Upper lobe of left lung (tissue), 4 donors: ENCODE measurements around the gene THBS2.

Experiments
- EP300 ChIP-seq, 4 donors: sonication (generic); formaldehyde crosslinking; IDR thresholded peaks; one replicate each; pipeline ENCODE4 v1.5.1; 2017; ENCODE audit warnings: antibody characterized with exemption in 4 of 4, control low read depth in 2 of 4
- POLR2A ChIP-seq, 4 donors: fragments of 450-650 bp; IDR thresholded peaks; one replicate each; pipeline ENCODE4 v1.5.1; 2016 to 2017; ENCODE audit warnings: antibody characterized with exemption in 4 of 4, mild to moderate bottlenecking in 2 of 4
- POLR2AphosphoS5 ChIP-seq, 2 donors: sonication (generic); formaldehyde crosslinking; IDR thresholded peaks; one replicate each; pipeline ENCODE4 v1.5.1; 2017; ENCODE audit warnings: antibody characterized with exemption in 2 of 2
- TF ChIP-seq, protein P1 (sequence below), 6 experiments: fragments of 450-650 bp in 4 of 6; fragments of 200-600 bp in 2 of 6; sonication (generic) in 2 of 6; IDR thresholded peaks; one replicate each; pipeline ENCODE4 v1.5.1; 2016 to 2019; ENCODE audit warnings: antibody characterized with exemption in 6 of 6

DNA sequence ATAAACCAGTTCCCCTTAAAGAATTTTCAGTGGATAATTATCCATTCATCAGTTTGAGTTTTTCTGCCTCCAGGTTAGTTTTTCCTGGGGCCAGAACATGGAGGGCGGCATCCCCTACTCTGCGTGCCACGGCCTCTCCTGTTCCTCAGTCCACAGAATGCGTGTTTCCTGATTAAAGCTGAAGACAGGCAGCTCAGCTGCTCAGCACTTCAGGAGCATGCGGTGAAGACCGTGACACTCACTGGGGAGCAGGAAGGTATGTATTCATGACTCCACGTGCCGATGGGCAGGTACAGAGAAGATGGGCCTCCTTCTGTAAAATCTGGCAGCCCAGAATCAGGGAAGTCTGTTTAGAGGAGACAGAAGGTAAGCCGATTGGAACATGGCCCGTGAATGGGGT, 2.0 kb upstream of the THBS2 start:
- TF ChIP-seq POLR2A (IDR thresholded peaks at IDR 0.05) (no peak), EP300 (IDR thresholded peaks at IDR 0.05) (no peak), POLR2AphosphoS5 (IDR thresholded peaks at IDR 0.05) (no peak)
- TF ChIP-seq, protein P1, sequence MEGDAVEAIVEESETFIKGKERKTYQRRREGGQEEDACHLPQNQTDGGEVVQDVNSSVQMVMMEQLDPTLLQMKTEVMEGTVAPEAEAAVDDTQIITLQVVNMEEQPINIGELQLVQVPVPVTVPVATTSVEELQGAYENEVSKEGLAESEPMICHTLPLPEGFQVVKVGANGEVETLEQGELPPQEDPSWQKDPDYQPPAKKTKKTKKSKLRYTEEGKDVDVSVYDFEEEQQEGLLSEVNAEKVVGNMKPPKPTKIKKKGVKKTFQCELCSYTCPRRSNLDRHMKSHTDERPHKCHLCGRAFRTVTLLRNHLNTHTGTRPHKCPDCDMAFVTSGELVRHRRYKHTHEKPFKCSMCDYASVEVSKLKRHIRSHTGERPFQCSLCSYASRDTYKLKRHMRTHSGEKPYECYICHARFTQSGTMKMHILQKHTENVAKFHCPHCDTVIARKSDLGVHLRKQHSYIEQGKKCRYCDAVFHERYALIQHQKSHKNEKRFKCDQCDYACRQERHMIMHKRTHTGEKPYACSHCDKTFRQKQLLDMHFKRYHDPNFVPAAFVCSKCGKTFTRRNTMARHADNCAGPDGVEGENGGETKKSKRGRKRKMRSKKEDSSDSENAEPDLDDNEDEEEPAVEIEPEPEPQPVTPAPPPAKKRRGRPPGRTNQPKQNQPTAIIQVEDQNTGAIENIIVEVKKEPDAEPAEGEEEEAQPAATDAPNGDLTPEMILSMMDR (IDR thresholded peaks at IDR 0.05), result no peak
